Esophagus muscularis mucosa (tissue), 4 donors: ENCODE measurements around the gene LRRTM4.
"Not testable (repeated sequence)": the region's sequence is repeated elsewhere in the genome, so short reads cannot be mapped to it uniquely, and the experiment has no call there.

Experiments used
- CTCF ChIP-seq, 3 experiments: fragments of 200-600 bp in 2 of 3; fragments of 450-650 bp in 1 of 3; sonication (generic) in 2 of 3; IDR thresholded peaks; one replicate each; pipeline ENCODE4 v1.5.1; 2017 to 2019; ENCODE audit warnings: antibody characterized with exemption in 3 of 3, mild to moderate bottlenecking in 2 of 3, moderate library complexity in 1 of 3
- EP300 ChIP-seq: sonication (generic); formaldehyde crosslinking; IDR thresholded peaks from one replicate; pipeline ENCODE4 v1.6.1; 2017; ENCODE audit warnings: antibody characterized with exemption
- POLR2A ChIP-seq: fragments of 450-650 bp; IDR thresholded peaks from one replicate; pipeline ENCODE4 v1.6.1; 2017; ENCODE audit warnings: antibody characterized with exemption, moderate library complexity, mild to moderate bottlenecking, low read depth
- POLR2AphosphoS5 ChIP-seq, 2 donors: sonication (generic); formaldehyde crosslinking; IDR thresholded peaks; one replicate each; pipeline ENCODE4 v1.6.1; 2017; ENCODE audit warnings: antibody characterized with exemption in 2 of 2

- not testable (repeated sequence) for TF ChIP-seq CTCF (IDR thresholded peaks at IDR 0.05); EP300; POLR2A; POLR2AphosphoS5 (IDR thresholded peaks at IDR 0.05)
Measured at GRCh38 chr2:77029237-77029636, 492.9 kb downstream of the LRRTM4 start.
